Measurements from ENCODE around the gene LRRC8E. TPM values are rescaled to one million over a fixed set of nuclear protein-coding genes. Genes with fewer than 3 reads are reported as not detected.
"Not testable (repeated sequence)": the region's sequence is repeated elsewhere in the genome, so short reads cannot be mapped to it uniquely, and the experiment has no call there.

LRRC8E gene
- total RNA-seq, 1 donor, result 6.0 TPM

DNA sequence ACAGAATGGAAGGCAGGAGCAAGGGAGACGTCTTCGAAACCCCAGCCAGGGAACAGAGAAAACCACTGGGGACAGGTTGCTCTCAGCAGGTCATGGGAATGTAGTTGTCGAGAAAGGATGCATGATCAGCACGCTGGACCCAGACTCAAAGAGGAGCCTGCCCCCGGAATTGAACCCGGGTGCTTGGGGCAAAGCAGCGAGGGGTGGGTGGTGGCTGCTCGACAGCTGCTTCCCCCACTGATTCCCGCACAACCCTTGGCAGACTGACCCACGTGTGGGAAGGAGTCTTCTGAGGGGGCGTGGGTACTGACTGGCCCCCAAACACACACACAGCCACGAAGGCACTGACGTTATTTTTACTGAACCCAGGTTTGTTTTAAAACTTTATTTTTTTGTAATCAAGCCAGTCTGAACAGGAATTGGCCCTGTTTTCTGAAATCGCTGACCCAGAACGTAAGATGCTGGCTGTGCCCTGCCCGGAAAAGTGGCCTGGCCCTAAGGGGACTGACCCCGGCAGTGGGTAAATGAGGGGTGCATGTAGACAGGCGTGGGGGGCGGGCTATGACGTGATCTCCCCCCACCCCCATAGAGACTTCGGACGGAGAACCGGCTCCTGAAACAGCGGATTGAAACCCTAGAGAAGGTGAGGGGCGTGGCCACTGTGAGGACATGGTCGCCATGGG, 32.7 kb upstream of the LRRC8E start:
- no peak for TF ChIP-seq CTCF (IDR thresholded peaks at IDR 0.05; ENCODE audit: insufficient read depth, low read depth, low read length)
- no peak overlapping the region for H3K4me3 ChIP-seq (ENCODE audit: low read depth, low read length)
- no peak for DNase-seq (ENCODE audit: low read depth)

- no peak for DNase-seq (ENCODE audit: low read depth)
- no peak for TF ChIP-seq CTCF (IDR thresholded peaks at IDR 0.05; ENCODE audit: insufficient read depth, low read depth, low read length)
- no peak overlapping the region for H3K4me3 ChIP-seq (ENCODE audit: low read depth, low read length)
Observed at GRCh38 chr19:7856109-7856591, 32.2 kb upstream of the LRRC8E start.

DNA sequence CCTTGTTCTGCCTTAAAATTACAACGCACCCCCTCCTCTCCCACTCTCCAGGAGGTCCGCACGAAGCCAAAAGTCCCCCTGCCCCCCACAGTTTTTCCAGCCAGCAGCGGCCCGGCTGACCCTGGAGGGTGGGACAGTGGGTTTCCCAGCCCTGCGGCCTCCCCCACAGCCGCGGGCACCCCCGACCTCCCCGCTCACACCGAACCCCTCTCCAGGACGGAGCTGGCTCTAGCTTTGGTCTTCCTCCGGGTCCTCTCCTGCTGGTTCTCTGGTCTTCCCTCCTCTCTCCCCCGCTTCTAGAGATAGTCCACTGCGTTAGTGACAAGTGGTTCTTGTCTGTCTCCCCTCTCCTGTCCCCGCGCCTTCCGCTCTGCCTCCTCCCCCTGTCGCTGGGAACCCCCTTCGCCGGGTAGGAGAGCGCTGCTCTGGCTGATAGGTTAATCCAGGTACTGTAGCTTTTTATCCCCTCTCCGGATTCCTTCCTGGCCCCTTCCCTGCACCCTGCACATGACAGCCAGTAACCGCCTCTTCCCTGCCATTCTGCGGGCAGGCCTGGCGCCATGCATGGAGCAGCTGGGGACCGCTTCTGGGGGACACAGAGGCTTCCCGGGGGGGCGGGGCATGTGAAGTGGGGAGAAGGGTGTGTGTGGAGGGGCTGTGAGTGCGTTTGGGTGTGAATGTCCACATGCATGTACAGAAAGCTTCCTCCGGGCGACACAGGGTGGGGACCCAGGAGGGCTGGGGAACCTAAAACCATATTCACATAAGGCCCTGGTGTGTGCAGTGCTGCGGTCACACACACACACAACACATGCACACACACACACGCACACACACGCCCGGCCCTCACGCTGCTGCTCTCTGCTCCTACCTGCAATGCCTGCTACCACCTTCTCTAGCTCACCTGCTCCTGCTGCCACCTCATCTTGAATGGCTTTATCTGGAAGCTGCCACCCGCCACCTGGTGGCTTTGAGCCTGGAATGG, 31.3 kb upstream of the LRRC8E start:
- no peak for DNase-seq (ENCODE audit: low read depth)
- TF ChIP-seq CTCF (IDR thresholded peaks at IDR 0.05; ENCODE audit: insufficient read depth, low read depth, low read length), result no peak
- no peak overlapping the region for H3K4me3 ChIP-seq (ENCODE audit: low read depth, low read length)

- no peak for TF ChIP-seq CTCF (IDR thresholded peaks at IDR 0.05; ENCODE audit: insufficient read depth, low read depth, low read length)
- H3K4me3 ChIP-seq (ENCODE audit: low read depth, low read length), result no peak overlapping the region
- no peak for DNase-seq (ENCODE audit: low read depth)
Observed at GRCh38 chr19:7857727-7858108, 30.6 kb upstream of the LRRC8E start.

DNA sequence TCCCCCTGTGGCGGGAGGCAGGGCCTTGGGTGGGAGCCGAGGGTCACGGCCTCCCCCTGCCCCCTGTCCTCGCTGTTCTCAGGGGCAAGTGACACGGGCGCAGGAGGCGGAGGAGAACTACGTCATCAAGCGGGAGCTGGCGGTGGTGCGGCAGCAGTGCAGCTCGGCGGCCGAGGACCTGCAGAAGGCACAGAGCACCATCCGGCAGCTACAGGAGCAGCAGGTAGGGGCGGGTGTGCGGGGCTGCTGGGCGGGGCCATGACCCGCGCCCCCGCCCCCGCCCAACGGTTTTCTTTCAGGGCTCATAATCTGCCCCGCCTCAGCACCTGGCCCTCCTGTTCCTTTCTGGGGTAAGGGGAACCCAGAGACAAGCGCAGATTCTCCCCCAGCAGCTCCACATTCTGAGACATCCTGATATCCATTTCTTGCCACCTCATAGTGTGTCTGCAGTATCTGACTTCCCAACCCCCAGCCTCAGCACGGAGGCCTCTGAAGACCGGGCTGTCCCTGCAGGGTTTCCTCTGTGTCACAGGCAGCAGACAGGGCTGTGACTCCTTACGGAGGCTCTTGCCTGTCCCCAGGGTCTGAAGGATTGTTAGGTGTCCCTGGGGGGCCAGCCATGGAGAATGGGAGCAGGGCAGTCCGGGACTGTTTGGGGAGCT, 30.1 kb upstream of the LRRC8E start:
- no peak overlapping the region for H3K4me3 ChIP-seq (ENCODE audit: low read depth, low read length)
- no peak for TF ChIP-seq CTCF (IDR thresholded peaks at IDR 0.05; ENCODE audit: insufficient read depth, low read depth, low read length)
- DNase-seq (ENCODE audit: low read depth), result no peak

DNA sequence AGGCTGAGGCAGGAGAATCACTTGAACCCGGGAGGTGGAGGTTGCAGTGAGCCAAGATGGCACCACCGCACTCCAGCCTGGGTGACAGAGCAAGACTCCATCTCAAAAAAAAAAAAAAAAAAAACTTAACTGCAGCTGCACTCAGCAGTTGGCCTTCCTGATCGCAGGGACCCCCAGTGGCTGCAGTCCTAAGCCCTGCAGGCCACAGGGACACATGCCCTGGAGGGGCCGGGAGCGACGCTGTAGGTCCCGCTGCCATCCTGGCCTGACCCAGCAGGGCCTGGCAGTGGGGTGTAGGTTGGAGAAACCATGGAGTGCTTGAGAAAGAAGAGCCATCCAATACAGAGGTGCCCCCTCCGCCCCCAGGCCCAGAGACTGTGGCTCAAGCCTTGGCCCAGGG, 29.2 kb upstream of the LRRC8E start:
- not testable (repeated sequence) for DNase-seq (ENCODE audit: low read depth); H3K4me3 ChIP-seq (ENCODE audit: low read depth, low read length)

All from fibroblast of villous mesenchyme (primary cell).